WTC11 (cell line): ENCODE data around the gene LSP1.

Source experiments
- CTCF ChIP-seq: fragments of 200-600 bp; IDR thresholded peaks from 2 replicates; pipeline ENCODE4 v1.8.0; 2022; ENCODE audit warnings: antibody characterized with exemption
- EMX1 ChIP-seq: fragments of 250-450 bp; sonication (Bioruptor Pico); IDR thresholded peaks from 2 replicates; pipeline ENCODE4 v1.8.0; 2021; ENCODE audit warnings: mild to moderate bottlenecking
- GABPB1 ChIP-seq: sonication (generic); formaldehyde crosslinking; IDR thresholded peaks from 2 replicates; pipeline ENCODE4 v1.8.1; 2023; ENCODE audit warnings: mild to moderate bottlenecking, missing genetic modification reagents
- MAX ChIP-seq: sonication (generic); formaldehyde crosslinking; IDR thresholded peaks from 2 replicates; pipeline ENCODE4 v1.8.0; 2022; ENCODE audit warnings: mild to moderate bottlenecking, missing genetic modification reagents
- TEAD4 ChIP-seq: sonication (generic); formaldehyde crosslinking; IDR thresholded peaks from 2 replicates; pipeline ENCODE4 v1.8.0; 2022; ENCODE audit warnings: mild to moderate bottlenecking, missing genetic modification reagents
- USF2 ChIP-seq: sonication (generic); formaldehyde crosslinking; IDR thresholded peaks from 2 replicates; pipeline ENCODE4 v1.8.1; 2023; ENCODE audit warnings: mild to moderate bottlenecking, missing genetic modification reagents, moderate library complexity
- ZNF317 ChIP-seq: sonication (generic); formaldehyde crosslinking; IDR thresholded peaks from 2 replicates; pipeline ENCODE4 v1.8.1; 2023; ENCODE audit warnings: low read depth, mild to moderate bottlenecking, moderate library complexity, missing genetic modification reagents, borderline replicate concordance

- TF ChIP-seq ZNF317 (CRISPR knock-in tag) (no peak), MAX (CRISPR knock-in tag) (no peak), TEAD4 (CRISPR knock-in tag) (no peak), USF2 (CRISPR knock-in tag) (no peak), GABPB1 (no peak), CTCF (no peak), EMX1 (CRISPR knock-in tag) (no peak)
These were observed 13.3 kb downstream of the LSP1 start for GRCh38 chr11:1866226-1866625.
